KMS-11 (cell line): ENCODE measurements around the gene CCDC9B.

Experiments
- H2AFZ ChIP-seq: fragments of 200-600 bp; sonication (generic); 2 replicates; pipeline ENCODE4 v1.6.1; 2016; ENCODE audit warnings: antibody characterized with exemption, mixed run types, low read depth
- H3K27ac ChIP-seq: fragments of 200-600 bp; sonication (generic); 2 replicates; pipeline ENCODE4 v1.6.1; 2016; ENCODE audit warnings: mild to moderate bottlenecking, mixed run types
- H3K27me3 ChIP-seq: fragments of 200-600 bp; sonication (generic); 2 replicates; pipeline ENCODE4 v1.6.1; 2017; ENCODE audit warnings: mild to moderate bottlenecking, low read depth, mixed run types, moderate library complexity; ENCODE audit not compliant: insufficient read depth
- H3K36me3 ChIP-seq: fragments of 200-600 bp; sonication (generic); 2 replicates; pipeline ENCODE4 v1.6.1; 2017; ENCODE audit warnings: mild to moderate bottlenecking, mixed run types; ENCODE audit not compliant: insufficient read depth
- H3K4me1 ChIP-seq: fragments of 200-600 bp; sonication (generic); 2 replicates; pipeline ENCODE4 v1.6.1; 2016; ENCODE audit warnings: mild to moderate bottlenecking, low read depth, mixed run types; ENCODE audit not compliant: poor library complexity, severe bottlenecking
- H3K4me2 ChIP-seq: fragments of 200-600 bp; sonication (generic); 2 replicates; pipeline ENCODE4 v1.7.0; 2016; ENCODE audit warnings: mild to moderate bottlenecking, mixed run types
- H3K4me3 ChIP-seq: fragments of 200-600 bp; sonication (generic); IDR thresholded peaks from 2 replicates; pipeline ENCODE4 v1.6.1; 2017; ENCODE audit warnings: low read depth, low read length, mixed read lengths; ENCODE audit not compliant: insufficient read depth
- H3K79me2 ChIP-seq: fragments of 200-600 bp; sonication (generic); 2 replicates; pipeline ENCODE4 v1.6.1; 2016; ENCODE audit warnings: low read depth, mixed run types; ENCODE audit not compliant: insufficient read depth
- H3K9ac ChIP-seq: fragments of 200-600 bp; sonication (generic); 2 replicates; pipeline ENCODE4 v1.6.1; 2016; ENCODE audit warnings: mild to moderate bottlenecking, mixed run types
- H4K20me1 ChIP-seq: fragments of 200-600 bp; sonication (generic); 2 replicates; pipeline ENCODE4 v1.6.1; 2016; ENCODE audit warnings: mild to moderate bottlenecking, mixed run types; ENCODE audit not compliant: insufficient read depth
- CTCF ChIP-seq: fragments of 200-600 bp; sonication (generic); conservative IDR thresholded peaks from 2 replicates; pipeline ENCODE4 v1.6.1; 2017; ENCODE audit warnings: low read depth, mild to moderate bottlenecking, antibody characterized with exemption, low read length, moderate library complexity, mixed read lengths

CCDC9B gene

DNA sequence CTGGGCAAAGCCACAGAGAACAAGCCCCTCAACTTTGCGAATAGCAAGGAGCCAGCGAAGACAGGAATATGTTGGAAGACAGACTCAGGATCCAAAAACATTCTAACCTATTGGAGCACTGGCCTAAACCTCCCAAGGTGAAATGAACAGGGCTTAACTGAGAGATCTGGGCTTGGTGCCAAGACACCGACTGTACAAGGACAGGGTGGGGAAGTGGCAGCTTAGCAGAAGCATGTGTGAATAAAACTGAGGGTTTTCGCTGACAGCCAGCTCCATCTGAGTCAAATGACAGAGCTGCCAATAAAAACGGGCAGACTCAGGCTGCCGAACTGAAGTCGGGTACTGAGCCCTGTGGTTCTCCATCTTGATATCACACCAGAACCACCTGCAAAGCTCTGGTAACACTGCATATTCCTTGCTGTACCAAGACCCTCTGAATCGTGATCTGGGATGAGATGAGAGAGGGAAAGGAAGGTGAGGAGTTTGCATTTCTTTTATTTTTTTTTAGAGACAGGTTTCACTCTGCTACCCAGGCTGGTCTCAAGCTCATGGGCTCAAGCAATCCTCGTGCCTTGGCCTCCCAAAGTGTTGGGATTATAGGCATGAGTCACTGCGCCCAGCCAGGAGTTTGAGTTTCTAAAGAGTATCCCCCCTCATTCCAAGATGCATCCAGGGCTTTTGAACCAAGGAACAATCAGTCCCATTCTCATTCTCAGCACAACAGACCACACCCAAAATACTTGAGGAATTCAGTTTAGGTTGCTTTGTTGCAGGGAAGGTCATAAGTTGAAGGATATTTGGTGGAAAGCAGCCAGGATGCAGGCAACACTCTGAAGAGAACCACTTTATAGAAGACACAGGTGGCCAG, 27.0 kb downstream of the CCDC9B start:
- H3K27ac ChIP-seq: no peak overlapping the region
- no peak overlapping the region for H3K4me2 ChIP-seq

GRCh38 chr15:40312370-40313158, 28.2 kb downstream of the CCDC9B start:
- H3K4me3 ChIP-seq: no peak overlapping the region
- no peaks in the 10 kb centered on the region for H3K79me2 ChIP-seq
- H3K4me1 ChIP-seq: no peaks in the 10 kb centered on the region
- H3K27me3 ChIP-seq: no peaks in the 10 kb centered on the region
- H4K20me1 ChIP-seq: no peaks in the 10 kb centered on the region
- H3K4me2 ChIP-seq: no peak overlapping the region
- no peak overlapping the region for H3K27ac ChIP-seq
- H2AFZ ChIP-seq: no peak overlapping the region
- H3K9ac ChIP-seq: no peak overlapping the region
- TF ChIP-seq CTCF: no peak
- no peaks in the 10 kb centered on the region for H3K36me3 ChIP-seq

More for the DNA sequence above, 27.0 kb downstream of the CCDC9B start:
- TF ChIP-seq CTCF: no peak
- no peak overlapping the region for H3K9ac ChIP-seq
- no peaks in the 10 kb centered on the region for H4K20me1 ChIP-seq
- no peak overlapping the region for H2AFZ ChIP-seq
- H3K27me3 ChIP-seq: no peaks in the 10 kb centered on the region
- no peaks in the 10 kb centered on the region for H3K4me1 ChIP-seq
- H3K36me3 ChIP-seq: no peaks in the 10 kb centered on the region
- no peak overlapping the region for H3K4me3 ChIP-seq
- no peaks in the 10 kb centered on the region for H3K79me2 ChIP-seq

DNA sequence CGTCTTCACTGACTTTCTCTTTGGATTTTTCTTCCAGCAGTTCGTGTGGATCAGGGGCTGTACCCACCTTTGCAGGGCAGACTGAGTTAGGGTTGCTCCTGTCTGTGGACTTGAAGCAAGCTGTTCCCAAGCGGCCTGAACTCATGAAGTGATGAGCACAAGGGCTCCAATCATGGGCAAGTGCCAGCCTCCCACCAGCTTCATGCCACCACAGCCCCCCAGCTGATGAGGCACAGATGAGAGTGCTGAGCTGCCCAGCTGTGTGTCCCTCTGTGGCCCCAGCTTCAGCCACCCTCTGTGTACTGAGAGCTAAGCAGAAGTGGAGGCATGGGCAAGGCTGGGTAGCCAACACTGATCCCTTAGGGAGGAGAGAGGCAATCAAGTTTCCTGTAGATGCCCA, 29.7 kb downstream of the CCDC9B start:
- H3K27me3 ChIP-seq: no peaks in the 10 kb centered on the region
- no peaks in the 10 kb centered on the region for H3K4me1 ChIP-seq
- no peaks in the 10 kb centered on the region for H3K36me3 ChIP-seq
- H3K9ac ChIP-seq: no peak overlapping the region
- TF ChIP-seq CTCF: no peak
- H4K20me1 ChIP-seq: no peaks in the 10 kb centered on the region
- no peak overlapping the region for H3K27ac ChIP-seq
- H3K79me2 ChIP-seq: no peaks in the 10 kb centered on the region
- H3K4me3 ChIP-seq: no peak overlapping the region
- no peak overlapping the region for H2AFZ ChIP-seq
- H3K4me2 ChIP-seq: no peak overlapping the region

DNA sequence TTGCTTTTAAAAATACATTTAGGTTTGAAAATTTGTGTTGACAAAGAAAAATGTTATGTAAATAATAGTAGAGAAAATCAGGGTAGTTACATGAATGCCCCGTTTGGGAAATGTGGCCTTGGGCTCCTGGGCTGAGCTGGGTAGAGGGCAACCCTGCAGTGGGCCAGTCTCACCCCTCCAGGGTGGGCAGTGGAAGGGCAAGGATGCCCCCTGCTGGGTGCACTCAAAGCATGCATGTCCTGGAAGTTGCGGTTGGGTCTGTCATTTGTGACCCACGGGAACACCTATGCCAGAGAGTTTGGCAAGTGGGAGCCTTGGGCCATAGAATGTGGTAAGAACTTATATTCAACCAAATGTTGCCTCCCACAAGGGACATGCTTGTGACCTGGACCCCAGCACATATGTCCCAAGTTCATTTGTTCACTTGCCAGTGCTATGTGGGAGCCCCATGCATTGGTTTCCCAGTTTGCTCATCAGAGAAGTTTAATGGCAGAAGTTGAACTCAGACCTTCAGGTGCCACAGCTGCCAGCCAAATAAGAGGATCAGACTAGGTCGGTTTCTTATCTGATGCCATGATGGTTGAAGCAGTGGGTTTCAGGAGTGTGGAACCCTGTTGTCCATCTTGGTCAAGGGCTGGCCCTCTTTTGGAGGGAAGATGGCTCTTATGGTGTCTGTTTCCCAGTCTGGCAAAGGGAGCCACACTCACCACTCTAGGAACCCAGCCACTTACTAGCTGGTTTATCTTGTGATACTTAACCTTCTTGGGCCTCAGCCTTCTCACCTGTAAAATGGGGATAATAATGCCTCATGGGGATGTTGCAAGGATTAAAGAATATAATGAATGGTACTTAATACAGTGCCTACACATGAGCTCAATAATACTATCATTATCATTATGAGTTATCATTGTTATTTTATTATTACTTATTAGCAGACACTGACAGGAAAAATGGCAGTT, 30.5 kb downstream of the CCDC9B start:
- Histone ChIP-seq H3K79me2 (no peaks in the 10 kb centered on the region), H3K36me3 (no peaks in the 10 kb centered on the region), H3K4me3 (no peak overlapping the region), H3K4me2 (no peak overlapping the region), H3K27me3 (no peaks in the 10 kb centered on the region), H2AFZ (no peak overlapping the region), H4K20me1 (no peaks in the 10 kb centered on the region), H3K27ac (no peak overlapping the region), H3K9ac (no peak overlapping the region), H3K4me1 (no peaks in the 10 kb centered on the region)
- peak; percentile 76 for TF ChIP-seq CTCF
